ENCODE results near the gene SLC27A1.
"Not testable (repeated sequence)": the region's sequence is repeated elsewhere in the genome, so short reads cannot be mapped to it uniquely, and the experiment has no call there.

SLC27A1 gene

GRCh38 chr19:17457616-17458015 is 12.7 kb upstream of the SLC27A1 start:
- no peak for DNase-seq (ENCODE audit: low read depth)

- no peak for DNase-seq (ENCODE audit: low read depth)
Measured at GRCh38 chr19:17458970-17459369, 11.4 kb upstream of the SLC27A1 start.

- no peak for DNase-seq (ENCODE audit: low read depth)
Measured at GRCh38 chr19:17460372-17461230, 9.7 kb upstream of the SLC27A1 start, which contains the start of gene NXNL1. Gene NXNL1, minus strand, starts transcription at chr19:17460926. Its CDS starts 57 bp downstream, at chr19:17460869.

DNA sequence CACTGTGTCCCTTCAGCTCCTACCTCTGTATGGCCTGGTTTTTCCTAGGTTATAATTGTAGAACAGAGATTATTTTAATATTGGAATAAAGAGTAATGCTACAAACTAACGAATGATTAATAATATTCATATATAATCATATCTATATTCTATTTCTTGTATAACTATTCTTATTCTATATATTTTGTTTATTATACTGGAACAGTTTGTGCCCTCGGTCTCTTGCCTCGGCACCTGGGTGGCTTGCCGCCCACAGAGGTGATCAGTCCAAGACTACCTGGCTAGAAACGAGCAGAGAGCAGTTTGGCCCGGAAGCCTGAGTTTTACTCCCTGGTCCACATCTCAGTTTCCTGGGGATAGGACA is 3.9 kb upstream of the SLC27A1 start:
- DNase-seq (ENCODE audit: low read depth) = no peak

- DNase-seq (ENCODE audit: low read depth) = no peak
Measured at GRCh38 chr19:17467471-17468301, 2.6 kb upstream of the SLC27A1 start.

DNA sequence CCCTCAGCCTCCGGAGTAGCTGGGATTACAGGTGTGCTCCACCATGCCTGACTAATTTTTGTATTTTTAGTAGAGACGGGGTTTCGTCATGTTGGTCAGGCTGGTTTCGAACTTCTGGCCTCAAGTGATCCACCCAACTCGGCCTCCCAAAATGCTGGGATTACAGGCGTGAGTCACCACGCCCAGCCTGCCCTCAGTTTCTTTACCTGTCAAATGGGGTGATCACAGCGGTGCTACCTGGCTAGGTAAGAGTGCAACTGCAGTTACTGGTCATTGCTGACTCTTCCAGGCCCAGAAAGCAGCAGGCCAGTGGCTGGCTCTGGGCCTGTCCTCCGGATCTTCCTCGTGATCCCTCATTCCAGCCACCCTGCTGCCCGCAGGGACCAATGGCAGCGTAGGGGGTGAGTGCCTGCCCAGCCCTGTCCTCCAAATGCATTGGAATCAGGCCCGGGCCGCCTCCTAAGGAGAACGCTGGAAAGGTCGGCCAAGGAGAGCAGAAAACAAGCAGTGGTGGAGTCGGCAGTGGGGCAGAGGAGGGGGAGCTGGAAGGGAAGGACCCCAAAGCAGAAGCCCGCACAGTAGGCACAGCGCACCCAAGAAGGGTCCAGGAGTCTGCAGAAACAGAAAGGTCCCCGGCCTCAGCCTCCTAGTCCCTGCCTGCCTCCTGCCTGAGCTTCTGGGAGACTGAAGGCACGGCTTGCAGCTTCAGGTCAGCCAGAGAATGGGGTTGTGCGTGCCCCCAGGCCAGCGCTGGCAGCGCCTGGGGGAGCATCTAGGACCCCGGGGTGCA is 1.8 kb upstream of the SLC27A1 start:
- no peak for DNase-seq (ENCODE audit: low read depth)

GRCh38 chr19:17469092-17469480 is 1.2 kb upstream of the SLC27A1 start:
- no peak for DNase-seq (ENCODE audit: low read depth)

- DNase-seq (ENCODE audit: low read depth) = peak; percentile 86
Measured at GRCh38 chr19:17469481-17470067, 750 bp upstream of the SLC27A1 start.

- DNase-seq (ENCODE audit: low read depth) = no peak
Measured at GRCh38 chr19:17471410-17472125, 1.2 kb downstream of the SLC27A1 start.

GRCh38 chr19:17473041-17473440 is 2.7 kb downstream of the SLC27A1 start:
- no peak for DNase-seq (ENCODE audit: low read depth)

DNA sequence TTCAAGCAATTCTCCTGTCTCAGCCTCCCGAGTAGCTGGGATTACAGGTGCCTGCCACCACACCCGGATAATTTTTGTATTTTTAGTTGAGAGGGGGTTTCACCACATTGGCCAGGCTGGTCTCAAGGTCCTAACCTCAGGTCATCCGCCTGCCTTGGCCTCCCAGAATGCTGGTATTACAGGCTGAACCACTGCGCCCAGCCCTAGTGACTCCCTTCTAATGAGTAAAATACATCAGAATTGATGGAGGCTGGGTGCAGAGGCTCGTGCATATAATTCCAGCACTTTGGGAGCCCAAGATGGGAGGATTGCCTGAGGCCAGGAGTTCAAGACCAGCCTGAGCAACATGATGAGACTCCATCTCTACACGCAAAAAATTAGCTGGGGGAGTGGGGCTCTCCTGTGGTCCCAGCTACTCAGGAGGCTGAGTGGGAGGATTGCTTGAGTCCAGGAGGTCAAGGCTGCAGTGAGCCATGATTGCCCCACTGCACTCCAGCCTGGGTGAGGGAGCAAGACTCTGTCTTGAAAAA is 4.8 kb downstream of the SLC27A1 start:
- DNase-seq (ENCODE audit: low read depth) = not testable (repeated sequence)

DNA sequence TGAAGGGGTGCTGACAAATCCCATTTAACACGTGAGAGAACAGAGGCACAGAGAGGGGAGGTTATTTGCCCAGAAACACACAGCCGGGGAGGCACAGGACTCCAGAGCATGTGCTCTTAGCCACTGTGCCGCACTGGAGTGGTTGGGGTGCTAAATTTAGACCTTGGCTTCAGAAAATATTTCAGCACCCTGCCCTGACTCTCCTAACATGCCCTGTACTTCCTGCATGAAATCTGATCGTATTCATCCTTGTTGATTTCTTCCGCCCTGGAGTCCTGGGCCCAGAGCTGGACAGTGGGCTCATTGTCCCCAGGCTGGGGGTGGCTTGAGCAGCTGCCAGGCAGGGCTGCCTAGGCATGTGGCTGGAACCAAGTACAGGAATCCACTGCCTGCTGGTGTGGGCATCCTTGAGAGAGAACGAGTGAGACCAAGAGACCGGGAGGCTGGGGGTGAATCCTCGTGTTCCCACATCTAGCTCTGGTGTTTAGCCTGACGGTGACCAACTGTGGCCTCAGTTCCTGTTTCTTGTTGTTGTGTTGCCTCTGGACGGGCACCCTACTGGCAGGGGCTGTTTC is 5.3 kb downstream of the SLC27A1 start:
- DNase-seq (ENCODE audit: low read depth) = no peak

- no peak for DNase-seq (ENCODE audit: low read depth)
Measured at GRCh38 chr19:17479325-17479791, 9.0 kb downstream of the SLC27A1 start.

DNA sequence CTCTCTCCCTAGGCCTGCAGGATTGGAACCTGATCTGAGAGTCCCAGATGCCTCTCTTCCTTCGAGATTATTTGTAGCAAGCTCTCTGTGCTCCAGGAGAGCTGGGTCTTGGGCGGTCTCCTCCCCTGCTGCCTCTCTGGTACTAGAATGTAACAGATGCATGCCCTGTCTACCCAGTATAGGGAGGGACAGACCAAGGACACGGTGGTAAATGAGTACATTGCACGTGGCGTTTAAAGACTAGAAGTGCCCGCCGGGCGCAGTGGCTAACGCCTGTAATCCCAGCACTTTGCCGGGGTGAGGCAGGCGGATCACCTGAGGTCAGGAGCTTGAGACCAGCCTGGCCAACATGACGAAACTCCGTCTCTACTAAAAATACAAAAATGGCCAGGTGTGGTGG is 11.7 kb downstream of the SLC27A1 start:
- no peak for DNase-seq (ENCODE audit: low read depth)

DNA sequence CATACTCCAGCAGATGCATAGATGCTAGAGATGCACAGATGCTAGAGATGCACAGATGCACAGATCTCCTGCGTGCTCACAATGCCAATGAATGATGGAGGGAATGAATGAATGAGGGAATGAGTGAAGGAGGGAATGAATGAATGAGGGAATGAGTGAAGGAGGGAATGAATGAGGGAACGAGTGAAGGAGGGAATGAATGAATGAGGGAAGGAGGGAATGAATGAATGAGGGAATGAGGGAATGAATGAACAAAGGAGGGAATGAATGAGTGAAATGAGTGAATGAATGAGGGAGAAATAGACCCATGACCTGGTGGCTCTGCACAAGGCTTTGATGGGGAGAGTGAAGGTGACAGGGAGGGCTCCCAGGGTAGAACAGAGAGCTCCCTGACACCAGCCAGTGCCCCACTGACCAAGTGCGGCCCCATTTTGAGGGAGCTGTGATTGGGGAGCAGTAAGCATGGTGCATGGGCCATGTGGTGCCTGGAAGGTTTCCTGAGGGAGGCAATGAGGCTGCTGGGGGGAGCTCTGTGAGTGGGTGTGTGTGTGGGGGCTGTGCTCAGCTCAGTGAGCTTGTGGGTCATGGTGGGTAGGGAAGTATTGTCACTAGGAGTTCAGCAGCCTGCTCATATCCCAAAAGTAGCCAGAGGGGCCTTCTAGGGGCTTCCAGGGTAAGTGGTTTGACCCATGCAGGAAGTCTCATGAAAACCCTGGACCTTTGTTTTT is 12.7 kb downstream of the SLC27A1 start:
- no peak for DNase-seq (ENCODE audit: low read depth)

DNA sequence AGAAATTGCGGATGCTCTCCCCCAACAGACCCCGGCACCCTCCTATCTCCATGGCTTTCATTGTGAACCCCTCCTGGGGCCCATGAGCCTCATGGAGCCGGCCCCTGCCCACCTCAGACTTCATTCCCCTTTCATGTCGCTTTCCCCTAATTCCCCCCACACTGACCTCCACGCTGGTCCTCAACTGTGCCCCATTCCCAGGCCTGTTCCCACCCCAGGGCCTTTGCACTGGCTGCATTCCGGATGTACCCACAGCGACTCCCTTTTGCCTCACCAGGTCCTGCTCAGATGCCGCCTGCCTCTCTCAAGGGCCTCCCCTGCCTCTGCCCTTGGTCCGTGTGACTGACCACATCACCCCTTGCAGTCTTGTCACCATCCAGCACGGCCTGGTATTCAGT is 13.3 kb downstream of the SLC27A1 start:
- DNase-seq (ENCODE audit: low read depth) = no peak

GRCh38 chr19:17484520-17485185 is 14.3 kb downstream of the SLC27A1 start:
- no peak for DNase-seq (ENCODE audit: low read depth)

DNA sequence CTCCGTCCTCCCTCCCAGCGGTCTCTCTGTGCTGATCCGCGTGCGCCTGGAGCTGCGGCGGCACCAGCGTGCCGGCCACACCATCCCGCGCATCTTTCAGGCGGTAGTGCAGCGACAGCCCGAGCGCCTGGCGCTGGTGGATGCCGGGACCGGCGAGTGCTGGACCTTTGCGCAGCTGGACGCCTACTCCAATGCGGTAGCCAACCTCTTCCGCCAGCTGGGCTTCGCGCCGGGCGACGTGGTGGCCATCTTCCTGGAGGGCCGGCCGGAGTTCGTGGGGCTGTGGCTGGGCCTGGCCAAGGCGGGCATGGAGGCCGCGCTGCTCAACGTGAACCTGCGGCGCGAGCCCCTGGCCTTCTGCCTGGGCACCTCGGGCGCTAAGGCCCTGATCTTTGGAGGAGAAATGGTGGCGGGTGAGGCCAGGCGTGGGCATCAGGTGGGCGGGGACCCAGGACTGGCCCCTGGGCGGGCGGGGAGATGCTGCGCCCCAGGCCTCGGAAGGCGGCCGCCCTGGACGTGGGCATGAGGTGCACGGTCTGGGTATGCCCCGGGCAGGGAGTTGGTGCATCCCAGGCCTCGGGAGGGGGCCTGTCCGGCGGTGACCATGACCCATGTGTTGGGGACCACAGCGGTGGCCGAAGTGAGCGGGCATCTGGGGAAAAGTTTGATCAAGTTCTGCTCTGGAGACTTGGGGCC is 16.4 kb downstream of the SLC27A1 start:
- no peak for DNase-seq (ENCODE audit: low read depth)

All from HS-27A (cell line).